T-helper 1 cell treated with Interleukin-12 subunit alpha and Interleukin-12 subunit beta and Interleukin-4 antibody, amounts not matched to agents 30 μg/mL and 1 μg/mL, for 36 hours (primary cell): ENCODE results near the gene JAG1.

ENCODE experiments used
- H3K27ac Mint-ChIP-seq: one replicate; pipeline ENCODE4 v1.8.0; 2021; ENCODE audit warnings: mild to moderate bottlenecking, mixed read lengths
- H3K27me3 Mint-ChIP-seq: one replicate; pipeline ENCODE4 v1.8.0; 2021; ENCODE audit warnings: low read depth, mixed read lengths
- H3K36me3 Mint-ChIP-seq: one replicate; pipeline ENCODE4 v1.8.0; 2021; ENCODE audit warnings: low read depth, mixed read lengths
- H3K4me1 Mint-ChIP-seq: one replicate; pipeline ENCODE4 v1.8.0; 2021; ENCODE audit warnings: low read depth, mixed read lengths
- H3K4me3 Mint-ChIP-seq: one replicate; pipeline ENCODE4 v1.8.0; 2021; ENCODE audit warnings: mild to moderate bottlenecking, moderate library complexity, mixed read lengths
- H3K9me3 Mint-ChIP-seq: one replicate; pipeline ENCODE4 v1.8.0; 2021; ENCODE audit warnings: mixed read lengths

JAG1 gene

GRCh38 chr20:10655720-10656669 lies 17.8 kb downstream of the JAG1 start:
- Mint-ChIP-seq H3K4me1 (no peaks in the 10 kb centered on the region), H3K9me3 (no peaks in the 10 kb centered on the region), H3K36me3 (no peaks in the 10 kb centered on the region), H3K27ac (no peak overlapping the region), H3K27me3 (peaks cover 8% of the 10 kb centered on the region), H3K4me3 (no peak overlapping the region)

- H3K36me3 Mint-ChIP-seq, result no peaks in the 10 kb centered on the region
- no peak overlapping the region for H3K27ac Mint-ChIP-seq
- no peak overlapping the region for H3K4me3 Mint-ChIP-seq
- H3K4me1 Mint-ChIP-seq, result no peaks in the 10 kb centered on the region
- H3K27me3 Mint-ChIP-seq, result peaks cover 8% of the 10 kb centered on the region
- H3K9me3 Mint-ChIP-seq, result no peaks in the 10 kb centered on the region
Observed at GRCh38 chr20:10654630-10655029, 19.2 kb downstream of the JAG1 start.

- no peak overlapping the region for H3K27ac Mint-ChIP-seq
- H3K36me3 Mint-ChIP-seq, result no peaks in the 10 kb centered on the region
- peaks cover 8% of the 10 kb centered on the region for H3K27me3 Mint-ChIP-seq
- no peak overlapping the region for H3K4me3 Mint-ChIP-seq
- no peaks in the 10 kb centered on the region for H3K4me1 Mint-ChIP-seq
- no peaks in the 10 kb centered on the region for H3K9me3 Mint-ChIP-seq
Observed at GRCh38 chr20:10654250-10654610, 19.6 kb downstream of the JAG1 start.

GRCh38 chr20:10653599-10654249 lies 20.1 kb downstream of the JAG1 start:
- H3K4me1 Mint-ChIP-seq, result no peaks in the 10 kb centered on the region
- no peak overlapping the region for H3K4me3 Mint-ChIP-seq
- H3K27ac Mint-ChIP-seq, result no peak overlapping the region
- peaks cover 8% of the 10 kb centered on the region for H3K27me3 Mint-ChIP-seq
- H3K9me3 Mint-ChIP-seq, result no peaks in the 10 kb centered on the region
- H3K36me3 Mint-ChIP-seq, result no peaks in the 10 kb centered on the region

- Mint-ChIP-seq H3K4me1 (no peaks in the 10 kb centered on the region), H3K36me3 (no peaks in the 10 kb centered on the region), H3K9me3 (no peaks in the 10 kb centered on the region), H3K27ac (no peak overlapping the region), H3K27me3 (peaks cover 8% of the 10 kb centered on the region), H3K4me3 (no peak overlapping the region)
Observed at GRCh38 chr20:10652660-10653261, 21.0 kb downstream of the JAG1 start.

- no peak overlapping the region for H3K27ac Mint-ChIP-seq
- H3K4me1 Mint-ChIP-seq, result no peaks in the 10 kb centered on the region
- H3K4me3 Mint-ChIP-seq, result no peak overlapping the region
- no peaks in the 10 kb centered on the region for H3K9me3 Mint-ChIP-seq
- H3K36me3 Mint-ChIP-seq, result no peaks in the 10 kb centered on the region
- peaks cover 4% of the 10 kb centered on the region for H3K27me3 Mint-ChIP-seq
Observed at GRCh38 chr20:10652185-10652584, 21.6 kb downstream of the JAG1 start.

- Mint-ChIP-seq H3K4me1 (no peaks in the 10 kb centered on the region), H3K4me3 (no peak overlapping the region), H3K36me3 (no peaks in the 10 kb centered on the region), H3K27me3 (peaks cover 4% of the 10 kb centered on the region), H3K27ac (no peak overlapping the region), H3K9me3 (no peaks in the 10 kb centered on the region)
Observed at GRCh38 chr20:10651227-10651990, 22.4 kb downstream of the JAG1 start.

GRCh38 chr20:10649797-10650160 lies 24.0 kb downstream of the JAG1 start:
- Mint-ChIP-seq H3K4me1 (no peaks in the 10 kb centered on the region), H3K4me3 (no peak overlapping the region), H3K9me3 (no peaks in the 10 kb centered on the region), H3K27ac (no peak overlapping the region), H3K27me3 (peaks cover 4% of the 10 kb centered on the region), H3K36me3 (no peaks in the 10 kb centered on the region)

- no peaks in the 10 kb centered on the region for H3K36me3 Mint-ChIP-seq
- peaks cover 4% of the 10 kb centered on the region for H3K27me3 Mint-ChIP-seq
- no peak overlapping the region for H3K27ac Mint-ChIP-seq
- no peaks in the 10 kb centered on the region for H3K9me3 Mint-ChIP-seq
- H3K4me1 Mint-ChIP-seq, result no peaks in the 10 kb centered on the region
- H3K4me3 Mint-ChIP-seq, result no peak overlapping the region
Observed at GRCh38 chr20:10649080-10649796, 24.6 kb downstream of the JAG1 start.

GRCh38 chr20:10648651-10649050 lies 25.1 kb downstream of the JAG1 start:
- Mint-ChIP-seq H3K27me3 (peaks cover 4% of the 10 kb centered on the region), H3K4me1 (no peaks in the 10 kb centered on the region), H3K36me3 (no peaks in the 10 kb centered on the region), H3K9me3 (no peaks in the 10 kb centered on the region), H3K4me3 (no peak overlapping the region), H3K27ac (no peak overlapping the region)

- Mint-ChIP-seq H3K4me1 (peaks cover 3% of the 10 kb centered on the region), H3K36me3 (no peaks in the 10 kb centered on the region), H3K27me3 (peaks cover 4% of the 10 kb centered on the region), H3K27ac (no peak overlapping the region), H3K4me3 (no peak overlapping the region), H3K9me3 (no peaks in the 10 kb centered on the region)
Observed at GRCh38 chr20:10647909-10648308, 25.9 kb downstream of the JAG1 start.

- Mint-ChIP-seq H3K27ac (no peak overlapping the region), H3K4me3 (no peak overlapping the region), H3K27me3 (peaks cover 4% of the 10 kb centered on the region), H3K9me3 (no peaks in the 10 kb centered on the region), H3K4me1 (peaks cover 3% of the 10 kb centered on the region), H3K36me3 (no peaks in the 10 kb centered on the region)
Observed at GRCh38 chr20:10647471-10647870, 26.3 kb downstream of the JAG1 start.

GRCh38 chr20:10646886-10647420 lies 26.8 kb downstream of the JAG1 start:
- H3K9me3 Mint-ChIP-seq, result no peaks in the 10 kb centered on the region
- no peak overlapping the region for H3K4me3 Mint-ChIP-seq
- H3K36me3 Mint-ChIP-seq, result no peaks in the 10 kb centered on the region

GRCh38 chr20:10646006-10646405 lies 27.8 kb downstream of the JAG1 start:
- H3K9me3 Mint-ChIP-seq, result no peaks in the 10 kb centered on the region
- no peak overlapping the region for H3K4me3 Mint-ChIP-seq
- H3K27ac Mint-ChIP-seq, result no peak overlapping the region
- peaks cover 4% of the 10 kb centered on the region for H3K27me3 Mint-ChIP-seq
- peaks cover 3% of the 10 kb centered on the region for H3K4me1 Mint-ChIP-seq
- no peaks in the 10 kb centered on the region for H3K36me3 Mint-ChIP-seq

More at GRCh38 chr20:10646886-10647420, 26.8 kb downstream of the JAG1 start:
- H3K27me3 Mint-ChIP-seq, result peaks cover 4% of the 10 kb centered on the region
- no peak overlapping the region for H3K27ac Mint-ChIP-seq
- peaks cover 3% of the 10 kb centered on the region for H3K4me1 Mint-ChIP-seq
